RPMI8226 (cell line): ENCODE results near the gene PER1.

Experiments
- DNase-seq: peaks from one replicate; pipeline ENCODE4 v3.0.0-alpha.2; 2015

The PER1 gene

DNA sequence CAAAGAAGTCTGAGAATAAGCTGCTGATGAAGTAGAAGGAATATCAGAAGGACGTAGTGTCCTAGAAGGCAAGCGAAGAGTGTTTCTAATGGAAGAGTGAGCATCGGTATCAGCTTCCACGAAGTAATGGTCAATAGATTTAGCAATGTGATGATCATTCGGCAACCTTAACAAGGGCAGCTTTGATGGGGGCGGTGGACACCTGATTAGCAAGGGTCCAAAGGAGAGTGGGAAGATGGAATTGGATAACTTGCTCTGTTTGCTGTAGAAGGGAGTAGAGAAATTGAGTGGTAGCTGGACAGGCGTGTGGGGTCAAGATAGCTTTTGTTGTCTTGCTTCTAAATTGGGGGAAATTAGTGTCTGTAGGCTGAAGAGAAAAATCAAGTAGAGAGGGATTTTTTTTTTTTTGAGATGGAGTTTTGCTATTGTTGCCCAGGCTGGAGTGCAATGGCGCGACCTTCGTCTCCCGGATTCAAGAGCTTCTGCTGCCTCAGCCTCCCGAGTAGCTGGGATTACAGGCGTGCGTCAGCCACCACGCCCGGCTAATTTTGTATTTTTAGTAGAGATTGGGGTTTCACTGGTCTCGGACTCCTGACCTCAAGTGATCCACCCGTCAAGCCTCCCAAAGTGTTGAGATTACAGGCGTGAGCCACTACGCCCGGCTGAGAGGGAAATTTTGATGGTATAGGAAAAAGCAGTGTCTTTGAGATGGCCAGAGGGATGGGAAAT is 14.4 kb downstream of the PER1 start:
- DNase-seq, result no peak

DNA sequence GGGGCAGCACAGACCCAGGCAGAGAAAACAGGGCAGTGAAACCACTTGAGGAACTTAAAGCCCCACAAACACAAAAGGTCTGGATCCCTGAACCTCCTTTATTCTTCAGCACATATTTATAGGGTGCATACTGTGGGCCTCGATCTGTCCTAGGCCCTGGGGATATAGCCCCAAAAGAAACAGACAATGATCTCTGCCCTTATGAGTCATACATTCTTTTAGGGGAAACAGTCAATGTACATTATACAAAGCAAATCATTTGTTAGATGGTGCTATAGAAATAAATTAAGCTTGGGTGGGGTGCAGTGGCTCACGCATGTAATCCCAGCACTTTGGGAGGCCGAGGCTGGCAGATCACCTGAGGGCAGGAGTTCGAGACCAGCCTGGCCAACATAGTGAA is 18.3 kb downstream of the PER1 start:
- DNase-seq, result no peak

DNA sequence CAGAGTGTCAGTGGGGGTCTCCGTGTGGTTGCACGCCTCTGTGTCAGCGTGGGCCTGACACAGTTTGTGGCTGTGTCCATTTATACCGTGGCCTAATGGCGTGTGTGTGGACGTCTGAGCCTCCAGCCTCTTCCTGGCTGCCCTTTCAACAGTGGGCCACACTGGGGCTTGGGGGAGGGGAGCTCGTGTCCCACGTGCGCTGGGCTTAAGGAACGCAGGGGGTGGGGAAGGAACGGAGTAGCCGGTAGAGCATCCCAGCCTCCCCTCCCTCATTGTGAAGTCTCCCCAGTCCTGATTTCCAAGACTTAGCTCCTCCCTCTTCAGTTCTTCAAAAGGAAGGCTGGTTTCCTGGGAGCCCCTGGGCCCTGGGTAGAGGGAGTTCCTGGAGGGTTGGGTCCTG is 18.8 kb downstream of the PER1 start:
- DNase-seq, result no peak

DNA sequence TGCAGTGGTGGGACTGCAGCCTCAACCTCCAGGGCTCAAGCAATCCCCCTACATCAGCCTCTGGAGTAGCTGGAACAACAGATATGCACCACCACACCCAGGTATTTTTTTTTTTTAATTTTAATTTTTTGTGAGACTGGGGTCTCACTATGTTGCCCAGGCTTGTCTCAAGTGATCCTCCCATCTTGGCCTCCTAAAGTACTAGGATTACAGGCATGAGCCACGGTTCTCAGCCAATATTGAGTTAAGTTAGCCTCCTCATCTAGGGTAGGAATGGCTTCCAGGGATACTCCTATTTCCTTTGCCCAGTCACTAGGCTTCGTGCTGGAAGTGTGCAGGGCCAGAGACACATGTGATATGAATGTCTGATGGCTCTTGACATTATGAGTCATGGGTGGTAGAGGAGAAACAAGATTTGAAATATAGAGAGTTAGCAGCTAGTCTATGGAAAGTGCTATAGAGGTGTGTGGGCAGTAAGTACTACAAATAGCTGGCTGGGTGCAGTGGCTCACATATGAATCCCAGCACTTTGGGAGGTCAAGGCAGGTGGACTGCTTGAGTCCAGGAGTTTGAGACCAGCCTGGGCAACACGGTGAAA is 20.3 kb downstream of the PER1 start:
- no peak for DNase-seq

- DNase-seq, result no peak
Measured at GRCh38 chr17:8128125-8128784, 23.9 kb downstream of the PER1 start.

DNA sequence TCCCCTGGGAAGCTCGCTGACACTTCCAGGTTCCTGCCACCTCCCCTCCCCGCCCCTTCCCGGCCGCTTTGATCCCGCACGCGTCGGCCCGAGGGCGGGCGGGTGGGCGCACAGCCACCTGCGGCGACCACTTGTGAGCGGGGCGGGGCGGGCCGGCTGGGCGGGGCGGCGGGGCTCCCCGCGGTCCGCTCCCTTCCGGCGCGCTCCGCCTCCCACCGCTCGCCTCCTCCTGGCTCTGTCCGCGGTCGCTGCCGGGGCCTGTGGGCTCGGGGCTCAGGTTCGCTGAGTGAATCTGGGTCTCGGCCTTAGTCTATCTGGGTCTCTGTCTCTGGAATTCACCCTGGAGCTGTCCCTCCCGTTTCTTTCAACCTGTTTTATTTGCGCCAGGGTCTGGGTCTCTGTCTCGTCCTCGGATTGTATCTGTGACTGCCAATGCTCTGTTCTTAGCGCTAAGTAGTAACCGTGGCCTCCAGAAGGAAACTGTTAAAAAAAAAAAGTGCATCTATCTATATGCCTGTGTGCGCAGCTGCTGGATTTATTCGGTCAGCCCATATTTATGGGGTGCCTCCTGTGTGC is 25.6 kb downstream of the PER1 start:
- DNase-seq, result peak; percentile 73

GRCh38 chr17:8125947-8126490 is 26.2 kb downstream of the PER1 start:
- DNase-seq, result peak; percentile 31

- DNase-seq, result peak; percentile 69
Measured at GRCh38 chr17:8125154-8125946, 26.9 kb downstream of the PER1 start.

DNA sequence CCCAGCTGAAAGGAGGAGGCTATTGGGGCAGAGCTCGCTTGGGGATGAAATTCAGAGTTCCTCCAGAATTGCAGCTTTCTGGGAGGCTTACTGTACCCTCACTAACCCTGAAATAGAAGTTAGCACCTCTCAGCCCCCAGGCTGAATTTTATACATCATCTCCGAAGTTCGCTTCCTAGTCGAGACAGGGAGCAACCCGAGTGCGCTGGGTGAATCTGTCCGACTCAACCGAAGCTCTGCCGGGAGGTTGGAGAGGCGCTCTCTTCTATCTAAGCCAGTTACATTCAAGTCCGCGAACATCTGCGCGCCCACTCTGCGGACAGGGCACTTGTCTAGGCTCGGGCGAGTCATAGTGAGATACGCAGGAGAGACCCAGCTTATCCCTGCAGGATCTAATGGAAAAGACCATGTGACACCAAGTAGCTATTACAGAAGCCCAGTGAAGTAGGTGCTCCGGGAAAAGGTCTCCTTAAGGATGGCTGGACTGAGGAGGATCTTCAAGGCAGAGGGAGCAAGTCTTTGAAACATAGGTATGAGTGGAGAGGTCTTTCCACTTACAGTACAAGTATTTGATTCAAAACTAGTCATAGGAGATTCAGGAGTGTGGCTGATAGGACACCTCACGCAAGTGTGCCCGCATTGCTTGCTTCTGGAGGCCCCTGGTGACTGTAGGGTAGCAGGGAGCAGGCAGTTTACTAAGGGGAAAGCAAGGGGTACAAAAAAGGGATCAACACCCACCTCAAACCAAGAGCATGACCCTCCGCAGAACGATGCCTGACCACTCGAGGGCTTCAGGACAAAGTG is 27.7 kb downstream of the PER1 start:
- DNase-seq, result peak; percentile 32

DNA sequence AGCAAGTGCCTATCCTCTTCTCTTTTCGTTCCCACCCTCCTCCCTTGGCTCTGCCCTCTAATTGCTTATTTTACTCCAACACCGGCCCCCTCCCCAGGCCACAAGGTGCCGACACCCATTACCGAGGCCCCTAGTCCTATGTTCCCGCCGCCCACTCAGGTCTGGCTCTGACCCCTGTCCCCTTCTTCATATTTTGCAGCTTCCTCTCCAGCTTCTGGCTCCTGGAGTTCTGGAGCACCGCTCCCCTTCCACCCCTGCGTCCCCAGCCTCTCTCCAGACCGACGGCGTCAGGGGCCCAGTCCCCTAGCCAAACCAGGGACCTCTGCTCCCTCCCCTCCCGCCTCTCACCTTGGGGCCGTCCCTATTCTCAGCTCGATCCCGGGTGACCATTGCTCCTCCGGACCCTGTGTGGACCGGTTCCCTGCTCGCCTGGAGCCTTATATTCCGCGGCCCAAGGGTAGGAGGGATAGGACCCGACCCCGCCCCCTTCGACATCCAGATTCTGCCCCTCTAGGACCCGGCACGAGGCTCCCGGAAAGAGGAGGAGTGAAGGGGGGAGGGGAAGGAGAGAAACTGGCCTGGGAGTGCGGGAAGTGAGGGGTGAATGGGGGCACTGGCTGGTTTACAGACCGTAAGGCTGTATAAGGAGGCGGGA is 28.4 kb downstream of the PER1 start, which contains the start of gene HES7:
Gene HES7, minus strand, starts transcription at position 412 of the 655 bp plus-strand sequence. Its CDS starts 22 bp downstream, at position 390.
- DNase-seq, result peak; percentile 23

DNA sequence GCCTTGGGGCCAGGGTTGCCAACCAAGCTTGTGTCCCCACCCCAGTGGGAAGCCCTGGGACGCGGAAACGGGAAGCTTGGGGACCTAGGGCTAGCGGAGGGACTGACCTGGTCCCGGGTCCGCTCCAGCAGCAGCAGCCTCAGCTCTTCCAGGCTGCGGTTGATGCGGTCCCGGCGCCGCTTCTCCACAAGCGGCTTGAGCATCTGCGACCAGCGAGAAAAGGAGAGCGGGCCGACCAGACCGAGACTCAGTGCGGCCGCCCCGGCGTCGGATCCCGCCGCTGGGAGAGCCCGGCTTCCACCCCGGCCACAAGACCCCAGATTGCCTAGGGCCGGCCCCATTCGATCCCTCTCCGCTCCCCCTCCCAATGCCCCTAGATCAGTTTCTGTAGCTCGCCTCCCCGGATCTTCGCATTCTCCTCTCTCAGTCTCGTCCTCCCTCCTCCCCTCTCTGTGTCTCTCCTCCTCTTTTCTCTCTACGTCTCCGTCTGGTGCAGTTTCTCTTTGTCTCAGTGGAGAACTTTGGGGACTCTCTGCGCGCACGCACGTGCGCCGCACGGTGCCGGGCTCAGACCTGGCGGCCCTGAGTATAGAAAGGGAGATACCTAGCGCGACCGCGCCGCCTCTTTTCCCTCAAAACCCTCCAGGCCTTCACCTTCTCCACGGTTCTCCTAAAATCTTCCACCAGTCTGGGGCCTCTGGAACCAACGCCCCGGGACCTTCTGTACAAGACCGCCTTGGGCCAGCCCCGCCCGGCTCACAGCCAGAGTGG is 29.1 kb downstream of the PER1 start:
- peak; percentile 71 for DNase-seq

DNA sequence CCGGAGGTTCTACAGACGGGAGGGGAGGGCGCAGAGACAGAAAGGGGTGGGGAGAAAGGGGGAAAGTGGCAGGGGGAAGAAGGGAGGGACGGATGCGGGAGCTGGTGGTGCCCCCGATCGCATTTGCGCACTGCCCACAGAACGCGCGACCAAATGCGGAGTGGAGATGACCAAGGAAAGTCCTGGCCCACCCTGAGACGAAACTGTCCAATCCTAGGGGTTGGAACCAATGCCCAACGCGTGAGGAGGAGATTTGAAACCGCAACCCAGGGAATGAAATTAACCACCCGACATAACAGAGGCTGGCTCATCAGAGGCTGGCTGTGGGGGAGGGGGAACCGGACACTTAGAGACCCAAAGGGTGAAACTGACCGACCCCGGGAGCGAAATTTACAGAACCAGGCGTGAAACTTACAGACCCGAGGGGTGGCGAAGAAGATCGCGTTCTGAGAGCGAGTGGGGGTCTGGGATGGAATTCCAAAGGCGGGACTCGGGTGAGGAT is 29.7 kb downstream of the PER1 start:
- peak; percentile 54 for DNase-seq

DNA sequence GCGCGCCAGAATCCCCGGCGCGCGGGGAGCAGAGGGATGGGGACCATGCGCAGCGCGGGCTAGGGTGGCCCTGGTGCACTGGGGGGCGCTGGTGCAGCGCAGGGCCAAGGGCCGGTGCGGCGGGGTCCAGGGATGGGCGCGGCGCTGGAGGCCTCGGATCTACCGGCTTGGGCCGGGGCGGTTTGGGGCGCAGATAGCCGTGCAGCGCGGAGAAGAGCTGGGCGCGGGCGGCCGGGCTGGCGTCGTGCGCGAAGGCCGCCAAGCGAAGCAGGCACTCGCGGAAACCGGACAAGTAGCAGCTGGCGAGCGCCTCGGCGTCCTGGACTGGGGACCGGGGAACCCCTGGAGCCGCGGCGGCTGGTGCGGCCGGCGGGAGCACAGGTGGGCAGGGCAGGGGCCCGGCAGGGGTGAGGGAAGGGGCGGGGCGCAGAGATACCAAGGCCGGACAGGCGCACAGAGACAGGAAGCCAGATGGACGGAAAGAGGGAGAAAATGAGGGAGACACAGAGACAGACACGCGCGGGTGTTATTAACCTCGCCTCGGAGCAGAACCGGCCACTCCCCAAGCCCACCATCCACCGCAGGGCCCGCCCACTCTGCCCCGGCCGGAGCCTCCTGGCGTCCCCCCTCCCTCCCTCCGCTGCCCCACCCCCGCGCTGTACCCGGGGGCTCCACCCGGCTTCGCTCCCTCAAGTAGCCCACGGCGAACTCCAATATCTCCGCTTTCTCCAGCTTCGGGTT is 30.4 kb downstream of the PER1 start:
- DNase-seq, result peak; percentile 81

DNA sequence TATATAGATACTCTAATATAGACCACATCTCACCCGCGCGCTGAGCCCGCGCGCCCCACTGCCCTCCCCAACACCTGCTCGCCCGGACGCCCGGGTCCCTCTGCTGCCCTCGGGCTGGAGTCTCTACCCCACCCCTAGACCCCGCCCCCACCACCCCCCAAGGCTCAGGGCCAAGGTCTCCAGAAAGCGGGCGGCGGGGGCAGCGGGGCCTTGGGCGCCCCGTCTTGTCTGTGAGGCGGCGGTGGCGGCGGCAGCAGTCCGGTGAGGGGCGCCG is 30.9 kb downstream of the PER1 start:
- DNase-seq, result no peak

DNA sequence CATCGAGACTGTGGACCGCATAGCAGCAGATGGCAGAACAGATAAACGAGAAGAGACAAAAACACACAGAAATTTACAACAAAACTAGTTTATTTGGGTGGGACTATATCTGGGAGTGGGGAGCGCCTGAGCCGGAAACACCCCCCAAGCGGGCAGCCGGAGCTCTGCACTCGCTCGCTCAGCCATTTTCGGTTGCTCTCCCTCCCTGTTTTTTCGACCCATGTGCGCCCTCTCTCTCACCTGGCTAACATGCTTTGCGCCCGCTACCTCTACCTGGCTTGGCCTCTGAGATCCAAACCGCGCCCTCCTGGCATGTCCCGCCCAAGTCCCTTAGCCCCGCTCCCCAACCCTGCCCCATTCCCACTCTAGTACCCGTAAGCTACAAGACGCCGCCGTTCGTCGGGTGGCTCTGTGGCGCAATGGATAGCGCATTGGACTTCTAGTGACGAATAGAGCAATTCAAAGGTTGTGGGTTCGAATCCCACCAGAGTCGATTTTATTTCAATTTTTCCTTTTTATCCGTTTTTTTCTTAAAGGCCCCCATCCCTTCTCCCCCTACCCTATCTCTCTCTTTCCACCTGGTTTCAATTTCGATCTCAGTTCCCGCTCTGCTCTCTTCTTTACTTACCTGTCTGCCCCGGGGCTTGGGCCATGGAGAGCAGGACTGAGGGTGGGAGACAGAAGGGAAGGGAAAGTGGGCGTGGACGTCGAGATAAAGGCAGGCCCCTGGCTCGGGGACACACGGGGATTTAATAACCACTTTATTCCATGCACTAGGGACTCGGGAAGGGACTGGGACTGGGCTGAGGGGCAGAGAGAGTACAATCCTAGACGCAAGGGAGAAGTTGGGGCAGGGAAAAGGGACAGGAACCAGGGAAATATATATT is 31.4 kb downstream of the PER1 start:
- peak; percentile 90 for DNase-seq

GRCh38 chr17:8119581-8120519 is 32.4 kb downstream of the PER1 start:
- peak; percentile 87 for DNase-seq
